GM12874 (cell line): ENCODE data around the gene NR0B2.

Experiments used
- CTCF ChIP-seq: IDR thresholded peaks from 2 replicates; pipeline ENCODE4 v1.5.1; 2011; ENCODE audit warnings: low read depth, mild to moderate bottlenecking, control low read depth, low read length, moderate library complexity; ENCODE audit not compliant: insufficient read depth

Gene NR0B2

GRCh38 chr1:26882696-26883463 lies 30.9 kb downstream of the NR0B2 start:
- TF ChIP-seq CTCF: no peak

- no peak for TF ChIP-seq CTCF
Measured at GRCh38 chr1:26879793-26880192, 34.0 kb downstream of the NR0B2 start.

GRCh38 chr1:26877326-26877725 lies 36.4 kb downstream of the NR0B2 start:
- TF ChIP-seq CTCF: no peak

GRCh38 chr1:26874896-26875295 lies 38.9 kb downstream of the NR0B2 start:
- no peak for TF ChIP-seq CTCF

- no peak for TF ChIP-seq CTCF
Measured at GRCh38 chr1:26864610-26865480, 48.9 kb downstream of the NR0B2 start.

GRCh38 chr1:26863685-26864077 lies 50.1 kb downstream of the NR0B2 start:
- no peak for TF ChIP-seq CTCF
